SU-DHL-6 (cell line): Measurements from ENCODE around the gene ADGRG1.

Source experiments
- CTCF ChIP-seq: fragments of 200-600 bp; sonication (generic); IDR thresholded peaks from one replicate; pipeline ENCODE4 v1.5.1; 2017; ENCODE audit warnings: antibody characterized with exemption, mild to moderate bottlenecking, low read length, moderate library complexity; ENCODE audit not compliant: insufficient read depth, poor library complexity, severe bottlenecking
- EZH2phosphoT487 ChIP-seq: fragments of 200-600 bp; sonication (generic), shearing (Covaris generic); conservative IDR thresholded peaks from 2 replicates; pipeline ENCODE4 v1.6.1; 2018; ENCODE audit warnings: mild to moderate bottlenecking, antibody characterized with exemption, low read length, moderate library complexity, mixed read lengths

- TF ChIP-seq CTCF: no peak
- no peak for TF ChIP-seq EZH2phosphoT487
Observed at GRCh38 chr16:57704011-57704904, 75.8 kb downstream of the ADGRG1 start.
